22Rv1 (cell line): Measurements from ENCODE around the gene BNC2.

Source experiments
- ZFX ChIP-seq: fragments of 450-650 bp; IDR thresholded peaks from 2 replicates; pipeline ENCODE4 v1.6.1; 2017; ENCODE audit warnings: antibody characterized with exemption, borderline replicate concordance
- TF ChIP-seq, protein P1 (sequence below): fragments of 450-650 bp; IDR thresholded peaks from 2 replicates; pipeline ENCODE4 v1.5.1; 2017; ENCODE audit warnings: mild to moderate bottlenecking

DNA sequence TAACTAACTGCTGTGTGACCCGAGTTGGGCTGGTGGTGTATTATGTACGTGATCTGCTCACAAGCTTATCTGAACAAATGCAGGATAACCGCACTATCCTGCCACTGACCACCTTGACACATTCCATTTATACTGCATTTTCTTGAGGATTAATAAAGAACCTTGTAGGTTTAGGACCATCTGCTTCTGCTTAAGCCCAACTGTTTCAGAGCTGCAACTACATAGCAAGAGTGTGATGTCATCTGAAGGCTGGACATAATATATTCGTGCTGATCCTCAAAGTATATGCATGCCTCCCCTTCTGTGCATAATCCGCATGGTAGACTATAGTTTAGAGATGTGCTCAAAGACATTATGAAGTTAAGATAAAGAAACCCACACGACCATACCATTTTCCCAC, 435.9 kb downstream of the BNC2 start:
- TF ChIP-seq, protein P1, sequence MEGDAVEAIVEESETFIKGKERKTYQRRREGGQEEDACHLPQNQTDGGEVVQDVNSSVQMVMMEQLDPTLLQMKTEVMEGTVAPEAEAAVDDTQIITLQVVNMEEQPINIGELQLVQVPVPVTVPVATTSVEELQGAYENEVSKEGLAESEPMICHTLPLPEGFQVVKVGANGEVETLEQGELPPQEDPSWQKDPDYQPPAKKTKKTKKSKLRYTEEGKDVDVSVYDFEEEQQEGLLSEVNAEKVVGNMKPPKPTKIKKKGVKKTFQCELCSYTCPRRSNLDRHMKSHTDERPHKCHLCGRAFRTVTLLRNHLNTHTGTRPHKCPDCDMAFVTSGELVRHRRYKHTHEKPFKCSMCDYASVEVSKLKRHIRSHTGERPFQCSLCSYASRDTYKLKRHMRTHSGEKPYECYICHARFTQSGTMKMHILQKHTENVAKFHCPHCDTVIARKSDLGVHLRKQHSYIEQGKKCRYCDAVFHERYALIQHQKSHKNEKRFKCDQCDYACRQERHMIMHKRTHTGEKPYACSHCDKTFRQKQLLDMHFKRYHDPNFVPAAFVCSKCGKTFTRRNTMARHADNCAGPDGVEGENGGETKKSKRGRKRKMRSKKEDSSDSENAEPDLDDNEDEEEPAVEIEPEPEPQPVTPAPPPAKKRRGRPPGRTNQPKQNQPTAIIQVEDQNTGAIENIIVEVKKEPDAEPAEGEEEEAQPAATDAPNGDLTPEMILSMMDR, result no peak
- TF ChIP-seq ZFX, result no peak
